HG03432 (cell line): Measurements from ENCODE around the gene KRTAP6-2.

Experiments used
- ATAC-seq: cut with Tn5 transposase; IDR thresholded peaks from one replicate; pipeline ENCODE4 v1.9.1; 2021; ENCODE audit warnings: mild to moderate bottlenecking, moderate library complexity; ENCODE audit not compliant: unreplicated experiment

Gene KRTAP6-2

DNA sequence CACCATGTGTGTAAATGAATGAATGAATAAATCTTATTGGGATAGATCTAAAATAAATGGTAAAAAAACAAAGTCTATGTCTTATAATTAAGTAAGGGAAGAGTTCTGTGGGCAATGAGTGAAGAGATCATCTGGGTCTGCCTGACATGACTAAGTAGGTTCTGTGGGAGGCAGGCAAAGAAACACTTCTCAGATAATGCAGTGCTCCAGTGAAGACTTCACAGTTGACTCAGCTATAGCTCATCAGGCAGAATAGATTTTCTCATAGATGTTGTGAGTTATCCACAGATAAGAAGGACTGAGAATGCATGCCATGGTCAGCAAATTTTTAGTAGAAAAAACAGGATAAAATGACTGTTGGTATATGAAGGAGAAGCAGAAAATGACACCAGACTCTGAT lies 20.9 kb downstream of the KRTAP6-2 start:
- ATAC-seq = no peak

DNA sequence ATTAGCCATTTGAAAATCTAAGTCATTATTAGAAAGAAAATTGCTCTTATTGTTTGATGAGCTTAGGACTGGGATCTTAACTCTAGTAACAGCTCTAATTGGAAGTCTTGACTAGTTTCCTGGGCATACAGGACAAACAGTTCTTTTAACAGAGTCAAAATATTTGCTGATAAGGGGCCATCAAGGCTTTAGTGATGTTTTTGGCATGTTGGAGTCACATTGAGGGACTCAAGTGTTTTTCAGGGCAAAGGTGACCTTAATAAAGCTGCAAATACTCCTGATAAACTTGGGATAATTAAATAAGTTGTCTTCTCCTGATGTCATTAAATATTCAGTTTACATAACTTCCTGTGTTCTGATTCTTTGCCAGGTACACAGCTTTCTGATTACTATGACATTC lies 31.1 kb downstream of the KRTAP6-2 start:
- ATAC-seq = no peak

DNA sequence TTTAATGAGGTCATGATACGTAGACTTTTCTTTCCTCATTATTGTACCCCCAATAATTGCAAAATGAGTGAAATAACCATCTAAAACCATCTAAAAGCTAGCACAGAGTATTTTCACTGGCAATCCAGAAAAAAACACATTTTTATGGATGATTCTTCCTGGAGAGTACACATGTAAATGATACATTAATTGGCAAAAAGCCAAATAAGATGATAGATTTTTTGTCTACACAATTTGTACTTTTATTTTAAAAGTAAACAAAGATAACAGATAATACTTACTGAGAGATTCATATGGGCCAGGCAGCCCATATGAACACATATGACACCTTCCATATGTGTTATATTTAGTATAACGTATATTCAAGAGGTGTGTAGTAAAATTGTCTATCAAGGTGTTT lies 35.1 kb downstream of the KRTAP6-2 start:
- no peak for ATAC-seq

DNA sequence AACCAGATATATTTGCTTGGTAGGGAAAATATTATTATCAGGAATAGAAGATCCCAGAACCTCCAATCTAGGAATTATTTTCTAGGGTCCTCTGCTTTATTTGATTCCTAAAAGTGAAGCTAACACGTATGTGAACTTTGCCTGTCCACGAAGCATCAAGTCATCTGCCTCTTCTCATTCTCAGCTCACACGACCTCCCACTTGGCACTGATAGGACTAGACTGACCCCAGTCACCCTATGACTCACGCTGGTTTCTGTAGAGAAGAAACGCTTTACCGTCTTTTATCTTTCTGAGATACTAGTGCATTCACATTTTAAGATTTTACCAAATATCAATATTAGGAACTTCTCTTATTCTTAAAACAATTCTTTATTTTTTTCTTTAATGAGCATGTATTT lies 35.6 kb downstream of the KRTAP6-2 start:
- no peak for ATAC-seq

DNA sequence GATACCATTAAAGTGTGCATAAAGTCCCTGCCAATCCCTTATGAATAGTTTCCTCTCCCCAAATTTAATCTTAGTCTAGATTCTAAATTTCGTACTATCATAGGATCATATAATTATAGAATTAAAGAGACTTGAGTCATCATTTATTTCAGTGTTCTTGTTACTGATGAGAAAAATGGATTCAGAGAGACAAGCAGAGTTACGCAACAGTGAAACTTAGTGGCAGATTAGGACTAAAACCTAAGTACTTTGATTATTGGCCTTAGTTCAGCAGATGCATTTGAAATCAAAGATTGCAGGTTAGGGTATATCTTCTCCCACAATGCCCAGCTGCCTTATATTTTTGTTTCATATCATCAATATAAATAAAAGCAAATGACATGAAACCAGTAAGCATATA lies 36.7 kb downstream of the KRTAP6-2 start:
- ATAC-seq = no peak

DNA sequence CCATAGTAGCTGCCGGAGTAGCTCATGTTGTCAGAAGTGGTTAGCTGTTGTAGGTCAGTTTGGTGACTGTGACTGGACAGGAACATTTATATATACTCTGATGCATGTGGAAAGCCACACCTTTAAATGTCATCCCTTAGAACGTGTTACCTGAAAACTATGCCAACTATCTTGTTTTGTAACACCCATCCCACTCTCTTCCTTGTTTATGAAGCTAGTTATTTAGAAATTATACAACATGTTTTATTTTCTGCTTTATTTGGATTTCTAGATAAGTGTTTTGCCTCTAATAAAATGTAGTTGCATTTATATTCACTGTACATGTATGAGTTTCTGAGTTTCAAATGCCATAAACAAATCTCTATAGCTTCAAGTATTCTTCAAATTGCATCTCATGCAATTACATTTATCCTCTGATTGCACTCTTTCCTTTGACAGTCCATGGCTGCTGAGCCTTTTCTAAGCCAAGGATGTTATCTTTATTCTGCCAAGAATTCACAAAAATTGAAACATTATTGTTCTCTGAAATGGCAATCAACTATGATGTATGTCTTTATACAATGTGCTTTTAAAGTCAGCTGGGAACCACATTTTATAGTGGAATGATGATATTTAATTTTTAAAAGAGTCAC lies 37.3 kb downstream of the KRTAP6-2 start, which contains the start of gene KRTAP19-7:
Gene KRTAP19-7, minus strand, starts transcription at position 51 of the 632 bp plus-strand sequence. Its CDS starts 25 bp downstream, at position 26.
- ATAC-seq = no peak

DNA sequence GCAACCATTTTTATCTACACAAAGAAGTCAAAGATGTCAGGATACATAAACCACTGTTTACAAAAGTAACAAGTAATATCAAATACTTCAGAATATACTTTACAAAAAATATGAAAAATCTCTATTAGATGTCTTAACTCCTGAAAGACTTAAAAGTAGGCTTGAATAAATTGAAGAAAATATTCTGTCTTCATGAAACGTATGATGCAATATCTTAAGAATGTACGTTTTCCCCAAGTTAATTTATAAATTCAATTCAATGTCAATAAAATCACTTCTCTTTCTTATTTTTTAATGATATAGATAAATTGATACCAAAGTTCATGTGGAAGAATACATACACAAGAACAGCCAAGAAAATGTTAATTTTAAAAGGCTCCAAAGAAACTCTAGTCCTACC lies 43.6 kb downstream of the KRTAP6-2 start:
- ATAC-seq = no peak

DNA sequence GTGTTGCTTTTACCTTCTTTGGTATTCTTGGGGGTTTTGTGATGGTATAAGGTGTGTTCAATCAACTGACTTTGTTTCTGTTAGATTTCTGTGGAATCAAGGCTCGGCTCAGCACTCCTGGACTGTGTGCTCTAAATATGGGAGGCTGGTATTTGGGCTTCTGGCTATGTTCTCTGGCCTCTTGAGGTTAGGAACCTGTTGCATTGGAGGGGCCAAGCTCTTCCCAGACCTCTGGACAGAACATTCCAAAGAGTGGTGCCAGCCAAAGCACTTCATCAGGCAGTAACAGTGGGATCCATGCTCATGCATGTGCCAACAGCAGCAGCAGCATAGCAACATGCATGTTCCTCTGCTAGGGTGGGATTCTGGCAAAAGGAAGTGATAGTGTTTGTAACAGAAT lies 45.9 kb downstream of the KRTAP6-2 start:
- no peak for ATAC-seq
